Hypothalamus (tissue), 51 donors: ENCODE measurements around the gene RAD23B.

ENCODE experiments used
- DNase-seq, 51 donors: peaks; one replicate each; lab custom pipeline; 2025; lab: John Stamatoyannopoulos, UW

Gene RAD23B

DNA sequence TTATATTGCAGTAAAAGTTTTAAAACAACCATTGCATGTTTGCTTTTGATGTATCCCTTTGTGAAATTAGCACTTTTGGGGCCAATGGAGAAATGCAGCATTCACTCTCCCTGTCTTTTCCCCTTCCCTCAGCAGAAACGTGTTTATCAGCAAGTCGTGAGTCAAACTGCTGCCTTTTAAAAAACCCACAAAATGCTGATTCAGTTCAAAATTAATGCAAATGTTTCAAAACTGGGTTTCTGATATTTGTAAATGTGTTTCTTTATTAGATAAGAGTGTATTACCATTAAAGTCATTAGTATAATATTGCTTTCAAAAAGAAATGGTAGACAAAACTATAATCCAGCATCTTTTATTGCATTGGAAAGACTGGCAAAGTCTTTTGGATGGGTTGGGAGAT is 47.3 kb downstream of the RAD23B start:
- DNase-seq, result no peak

DNA sequence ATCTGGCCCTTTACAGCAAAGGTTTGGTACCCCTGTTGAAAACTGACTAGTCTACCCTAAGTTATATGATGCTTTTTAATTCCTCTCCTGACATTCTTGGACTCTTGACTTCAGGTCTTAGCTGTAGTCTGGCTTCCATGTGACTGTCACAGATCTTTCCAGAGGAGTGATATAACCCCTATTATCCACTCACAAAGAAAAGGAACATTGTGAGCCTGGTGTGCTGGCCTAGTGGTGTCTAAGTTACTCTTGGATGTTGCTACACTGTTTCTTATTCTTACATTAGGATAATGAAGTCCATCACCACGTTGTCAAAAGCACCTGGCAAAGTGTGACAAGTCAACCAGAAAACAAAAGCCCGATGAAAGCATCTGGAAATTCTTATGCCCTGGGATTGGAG is 49.8 kb downstream of the RAD23B start:
- DNase-seq, result no peak

DNA sequence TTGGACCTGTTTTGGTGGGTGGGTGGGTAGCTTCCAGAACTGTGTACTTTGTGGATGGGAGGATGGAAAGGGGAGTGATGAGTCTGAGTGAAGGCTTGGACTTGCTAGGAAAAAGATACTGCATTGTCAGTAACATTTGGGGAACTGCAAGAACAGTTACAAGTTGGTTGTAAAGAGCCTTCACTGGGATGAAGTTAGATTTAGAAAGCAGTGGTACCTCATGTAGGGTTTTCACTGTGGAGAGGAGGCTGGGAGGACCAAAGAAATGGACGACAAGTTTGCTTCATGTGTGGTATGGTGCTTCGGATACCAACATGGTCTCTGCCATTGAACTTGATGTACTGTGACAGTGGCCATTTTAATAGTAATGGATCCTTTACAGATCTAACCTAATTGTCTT is 50.3 kb downstream of the RAD23B start:
- no peak for DNase-seq

DNA sequence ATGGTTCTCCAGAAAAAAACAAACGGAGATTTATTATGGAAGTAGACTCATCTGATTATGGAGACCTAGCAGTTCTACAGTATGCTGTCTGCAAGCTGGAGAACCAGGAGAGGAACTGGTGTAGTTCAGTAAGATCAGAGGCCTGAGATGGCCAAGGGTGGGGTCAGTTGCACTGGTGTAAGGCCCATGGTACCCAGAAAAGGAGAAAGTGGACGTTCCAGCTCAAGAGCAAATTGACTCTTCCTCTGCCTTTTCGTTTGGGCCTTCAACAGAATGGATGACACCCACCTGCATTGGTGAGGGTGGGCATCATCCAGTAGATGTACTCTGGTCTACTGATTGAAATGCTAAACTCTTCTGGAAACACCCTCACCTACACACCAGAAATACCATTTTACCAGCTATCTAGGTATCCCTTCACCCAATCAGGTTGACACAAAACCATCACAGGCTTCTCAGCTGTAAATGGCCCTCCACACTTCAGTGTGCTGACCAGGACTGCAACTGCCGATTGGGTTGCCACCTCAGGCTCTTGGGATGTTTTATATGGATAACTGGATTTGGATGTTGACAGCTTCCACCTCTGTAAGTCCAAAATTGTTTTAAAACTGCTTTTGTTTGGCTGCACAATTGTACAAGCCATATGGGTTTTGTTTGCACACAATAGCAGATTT is 51.2 kb downstream of the RAD23B start:
- no peak for DNase-seq

DNA sequence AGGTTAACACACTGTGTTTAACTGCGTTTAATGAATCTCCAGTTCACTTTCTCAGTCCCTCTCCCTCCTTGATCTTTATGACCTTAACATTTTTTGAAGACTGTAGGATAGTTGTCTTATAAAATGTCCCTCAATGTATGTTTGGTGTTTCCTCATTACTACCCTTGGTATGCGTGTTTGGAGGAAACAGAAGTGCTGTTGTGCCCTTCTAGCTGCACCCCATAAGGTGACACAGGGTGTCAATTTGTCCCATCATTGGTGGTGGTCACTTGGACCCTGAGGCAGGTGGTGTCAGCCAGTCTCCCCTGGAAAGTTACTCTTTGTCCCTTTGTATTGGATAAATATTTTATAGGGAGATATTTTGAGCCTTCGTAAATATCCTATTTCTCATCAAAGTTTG is 52.3 kb downstream of the RAD23B start:
- DNase-seq, result no peak

DNA sequence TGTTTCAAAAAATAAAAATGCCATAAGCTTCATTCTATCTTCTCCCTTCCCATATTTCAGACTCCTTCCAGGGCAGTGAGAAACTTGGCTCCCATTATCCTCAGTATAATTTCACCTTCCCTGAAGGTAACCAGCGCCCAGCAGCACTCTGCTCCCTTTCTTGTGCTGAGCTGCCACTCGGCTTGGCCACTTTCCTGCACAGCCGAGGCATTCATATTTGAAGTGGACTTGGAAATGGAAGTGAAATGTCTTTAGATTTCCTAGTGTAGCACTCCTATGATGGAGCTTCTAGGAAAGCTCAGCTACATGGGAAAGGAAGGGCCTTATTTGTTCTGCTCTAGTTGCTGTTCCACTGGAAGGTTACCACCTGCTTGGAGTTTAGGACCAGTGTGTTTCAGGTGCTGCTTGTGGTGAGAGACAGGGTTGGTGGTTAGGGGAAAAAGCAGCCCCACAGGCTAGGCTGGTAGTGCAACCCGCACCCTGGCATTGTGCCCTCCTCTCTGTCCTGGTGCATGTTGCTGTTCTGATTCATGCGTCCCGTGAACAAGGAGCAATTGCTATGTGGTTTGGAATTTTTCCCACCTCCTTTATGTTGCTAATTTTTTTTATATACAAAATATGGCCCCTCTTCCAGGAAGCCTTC is 53.8 kb downstream of the RAD23B start:
- peak in 9 of 51 donors; percentile 4 to 45 (median 11) for DNase-seq

DNA sequence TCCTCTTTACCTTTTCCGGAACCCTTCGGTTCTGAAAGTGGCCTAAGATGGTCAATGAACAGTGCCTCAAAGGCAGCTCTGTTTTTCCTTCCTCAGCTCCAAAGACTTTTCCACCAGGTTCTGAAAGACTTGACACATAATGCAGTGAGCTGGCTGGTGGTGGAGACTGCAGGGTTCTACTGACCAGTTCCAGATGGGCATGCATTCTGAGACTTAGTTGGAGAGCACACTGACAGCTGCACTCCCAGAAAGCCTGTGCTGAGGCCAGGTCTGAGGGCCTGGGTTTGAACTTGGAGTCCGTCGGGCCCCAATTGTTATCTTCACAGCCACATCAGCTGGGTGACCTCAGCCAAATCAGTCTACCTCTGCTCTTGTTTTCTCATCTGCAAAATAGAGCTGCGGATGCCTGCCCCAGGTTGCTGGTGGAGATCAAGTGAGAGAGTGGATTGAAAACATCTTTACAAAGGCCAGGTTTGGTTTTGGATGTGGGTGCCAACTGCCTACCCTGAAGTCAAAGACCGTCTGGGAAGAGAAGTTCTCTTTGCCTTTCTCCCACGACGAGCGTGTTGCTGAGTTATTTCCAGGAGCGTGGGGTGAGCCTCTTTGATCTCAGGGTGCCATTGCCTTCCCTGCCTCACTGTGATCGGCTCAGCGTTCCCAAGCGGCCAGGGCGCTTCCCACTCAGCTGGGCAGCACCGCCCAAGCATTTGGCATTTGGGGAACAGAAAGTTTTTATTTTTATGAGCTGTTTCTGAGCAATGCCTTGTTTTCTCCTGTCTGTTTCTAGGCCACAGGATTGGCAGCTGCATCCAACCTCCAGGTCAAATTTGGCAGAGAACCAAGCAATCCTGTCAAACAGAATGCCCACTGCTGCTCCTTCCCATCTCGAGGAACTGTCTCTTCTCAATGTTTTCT is 54.9 kb downstream of the RAD23B start:
- DNase-seq, result peak in 10 of 51 donors; percentile 3 to 29 (median 11)

DNA sequence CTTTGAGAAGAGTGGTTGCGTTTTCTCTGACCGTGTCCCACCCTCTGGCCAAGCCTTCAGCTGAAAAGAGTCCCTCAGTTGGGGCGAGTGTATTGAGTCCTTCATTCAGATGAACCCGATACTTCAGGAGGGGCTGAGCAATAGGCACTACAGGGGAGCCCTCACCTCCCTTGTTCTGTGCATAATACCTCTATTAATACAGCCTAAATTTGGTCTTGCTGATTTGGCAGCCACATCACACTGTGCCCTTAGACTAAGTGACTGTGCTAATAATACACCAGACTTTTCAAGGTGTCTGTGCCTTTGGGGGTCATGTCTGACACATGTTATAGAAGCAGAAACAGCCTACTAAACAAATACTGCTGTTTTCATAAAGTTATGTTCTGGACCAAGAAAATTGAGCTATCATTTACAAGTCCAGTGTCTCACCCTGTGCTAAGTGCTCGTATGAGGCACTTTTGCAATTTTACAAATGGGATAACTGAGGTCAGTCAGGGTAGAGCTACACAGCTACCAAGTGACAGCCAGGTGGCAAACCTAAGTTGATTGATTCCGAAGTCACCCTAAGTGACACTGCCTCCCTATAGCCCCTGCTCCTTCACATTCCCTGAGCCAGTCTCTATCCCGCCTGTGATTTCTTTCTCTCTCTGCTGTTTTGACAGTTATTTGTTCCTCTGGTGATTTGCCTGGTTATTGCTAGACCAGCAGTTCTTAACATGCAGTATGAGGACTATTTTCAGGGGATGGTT is 56.0 kb downstream of the RAD23B start:
- DNase-seq, result peak in 1 of 51 donors; percentile 2

DNA sequence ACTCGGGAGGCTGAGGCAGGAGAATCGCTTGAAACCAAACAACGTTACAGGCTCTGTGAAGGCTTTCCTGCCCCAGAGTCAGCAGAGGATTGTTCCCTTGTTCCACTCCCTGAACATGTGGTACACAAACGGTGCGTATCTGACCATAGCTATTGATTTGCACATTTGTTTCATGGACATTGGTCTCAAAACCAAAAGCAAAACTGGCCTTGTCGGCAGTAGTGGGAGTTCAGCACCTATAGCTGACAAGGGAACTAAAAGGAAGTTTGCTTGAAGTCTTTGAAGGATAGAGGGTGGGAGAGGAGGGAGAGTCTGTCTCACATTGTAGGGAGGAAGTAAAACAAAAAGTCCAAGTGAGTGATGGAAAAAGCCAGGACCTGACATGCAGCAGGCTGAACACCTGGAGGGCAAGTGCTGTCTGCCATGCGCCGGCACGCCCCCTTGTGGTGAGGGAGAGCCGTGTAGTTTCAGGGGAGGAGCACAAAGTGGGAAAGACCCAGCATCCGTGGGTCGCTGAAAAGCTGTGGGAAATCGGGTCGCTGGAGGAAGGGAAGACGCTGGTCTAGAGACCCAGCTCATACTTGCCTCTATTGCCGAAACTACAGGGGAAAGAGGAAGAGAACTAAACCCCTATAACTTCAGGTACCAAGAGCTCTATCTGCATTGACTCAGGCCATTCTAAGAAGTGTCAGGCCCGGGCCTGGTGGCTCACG is 58.0 kb downstream of the RAD23B start:
- DNase-seq, result peak in 42 of 51 donors; percentile 6 to 76 (median 36)

DNA sequence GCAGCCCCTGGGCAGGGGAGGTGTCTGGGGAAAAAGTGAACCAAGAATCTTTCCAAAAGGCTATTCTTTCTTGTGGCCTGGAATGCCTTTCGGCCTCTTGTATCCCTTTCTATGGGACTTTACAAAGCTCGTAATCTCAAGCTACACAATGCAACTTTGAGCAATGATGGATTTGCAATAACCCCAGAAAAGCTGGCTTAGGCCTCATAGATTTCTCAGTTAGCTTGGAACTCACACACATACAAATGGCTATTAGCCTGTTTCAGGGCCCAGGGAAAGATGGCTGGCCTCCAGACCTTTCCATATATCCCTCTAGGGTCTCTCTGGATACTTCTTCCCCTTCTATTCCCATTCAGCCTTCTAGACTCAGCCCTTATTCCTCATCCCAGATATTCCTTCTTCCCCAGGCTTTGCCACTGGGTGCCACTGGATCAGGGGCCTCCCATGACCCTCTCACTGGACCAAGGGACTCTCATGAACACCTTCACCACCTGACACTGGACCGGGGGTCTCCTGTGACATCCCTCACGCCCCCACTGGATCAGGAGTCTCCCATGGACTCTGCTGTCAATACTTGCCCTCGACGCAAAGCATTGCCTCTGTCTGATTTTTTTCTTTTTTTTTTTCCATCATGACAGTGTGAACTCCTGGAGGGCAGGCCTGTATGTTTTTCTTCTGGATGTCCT is 59.5 kb downstream of the RAD23B start:
- no peak for DNase-seq

DNA sequence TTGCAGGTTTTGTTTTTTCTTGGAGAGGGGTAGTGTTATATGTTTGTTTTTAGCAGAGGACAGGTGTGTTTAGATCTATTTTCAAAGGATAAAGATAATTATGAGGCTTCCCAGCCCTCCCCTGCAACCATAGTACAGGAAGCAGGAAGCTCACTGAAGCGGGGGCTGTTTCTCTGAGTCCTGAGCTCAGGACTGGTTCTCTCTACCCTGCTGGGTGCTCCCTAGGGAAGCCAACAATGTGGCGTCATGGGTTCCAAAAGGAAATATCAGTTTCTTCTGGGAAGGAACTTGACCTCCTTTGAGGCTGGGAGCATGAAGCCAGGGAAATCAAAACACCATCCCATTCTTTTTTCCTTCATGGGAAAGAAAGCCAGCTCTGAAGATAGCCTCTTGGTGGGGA is 62.2 kb downstream of the RAD23B start:
- DNase-seq, result no peak

DNA sequence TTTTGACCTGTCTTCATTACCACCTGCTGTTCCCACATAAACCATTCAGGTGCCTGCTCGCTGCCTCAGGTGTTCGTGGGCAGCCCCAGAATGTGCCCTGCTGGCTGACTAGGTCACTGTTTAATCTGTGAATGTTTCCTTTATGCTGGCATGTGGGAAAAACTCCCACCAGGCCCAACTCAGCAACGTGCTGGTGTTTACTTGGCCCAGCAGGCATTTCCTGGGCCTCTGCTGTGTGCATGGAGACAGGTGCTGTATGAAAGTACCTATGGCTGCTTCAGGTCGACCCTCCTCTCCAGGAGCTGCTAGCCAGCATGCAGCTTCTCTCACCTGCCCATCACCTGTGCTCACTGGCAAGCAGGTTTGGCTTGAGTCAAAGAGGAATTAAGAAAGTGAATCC is 65.8 kb downstream of the RAD23B start:
- no peak for DNase-seq

DNA sequence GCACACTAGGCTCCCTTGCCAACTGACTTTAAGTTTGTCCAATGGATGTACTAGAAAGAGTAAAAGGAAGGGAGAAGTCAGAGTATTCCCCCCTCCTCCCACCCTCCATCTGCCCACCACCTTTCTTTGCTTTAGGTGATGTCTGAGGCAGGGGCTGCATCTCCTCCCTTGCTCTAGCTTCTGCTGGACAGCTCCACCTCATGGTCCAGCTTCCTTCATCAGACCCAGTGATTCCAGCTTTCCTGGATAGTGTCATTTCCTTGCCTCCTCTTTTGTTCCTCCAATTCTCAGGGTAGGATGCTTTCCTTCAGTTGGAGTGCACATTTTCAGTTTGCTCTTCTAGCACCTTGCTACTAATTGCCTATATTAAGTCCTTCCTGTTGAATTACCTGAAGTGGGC is 67.4 kb downstream of the RAD23B start:
- no peak for DNase-seq

DNA sequence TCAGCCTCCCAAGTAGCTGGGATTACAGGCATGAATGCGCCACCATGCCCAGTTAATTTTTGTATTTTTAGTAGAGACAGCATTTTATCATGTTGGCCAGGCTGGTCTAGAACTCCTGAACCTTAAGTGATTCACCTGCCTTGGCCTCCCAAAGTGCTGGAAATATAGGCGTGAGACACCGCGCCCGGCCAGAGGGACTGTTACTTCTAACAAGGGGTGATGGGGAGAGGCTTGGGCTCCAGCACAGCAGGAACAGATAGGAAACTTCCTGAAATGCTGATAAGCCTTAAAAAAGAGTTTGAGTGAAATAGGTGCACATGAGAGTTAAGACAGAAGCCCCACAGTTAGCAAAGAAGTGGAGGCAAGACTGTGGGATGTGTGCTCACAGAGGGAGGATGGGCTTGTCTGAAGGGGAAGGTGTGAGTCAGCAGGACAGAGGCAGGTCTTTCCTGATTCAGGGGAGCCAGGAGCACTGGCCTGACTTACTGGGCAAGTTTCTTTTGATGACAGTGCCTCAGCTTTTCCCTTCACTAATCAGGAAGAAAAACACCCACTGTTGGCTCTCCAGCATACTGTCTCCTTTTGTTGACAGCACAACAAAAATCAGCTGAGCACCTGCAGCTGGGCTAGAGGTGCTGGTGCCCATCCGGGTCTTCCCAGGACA is 68.4 kb downstream of the RAD23B start:
- DNase-seq, result no peak

DNA sequence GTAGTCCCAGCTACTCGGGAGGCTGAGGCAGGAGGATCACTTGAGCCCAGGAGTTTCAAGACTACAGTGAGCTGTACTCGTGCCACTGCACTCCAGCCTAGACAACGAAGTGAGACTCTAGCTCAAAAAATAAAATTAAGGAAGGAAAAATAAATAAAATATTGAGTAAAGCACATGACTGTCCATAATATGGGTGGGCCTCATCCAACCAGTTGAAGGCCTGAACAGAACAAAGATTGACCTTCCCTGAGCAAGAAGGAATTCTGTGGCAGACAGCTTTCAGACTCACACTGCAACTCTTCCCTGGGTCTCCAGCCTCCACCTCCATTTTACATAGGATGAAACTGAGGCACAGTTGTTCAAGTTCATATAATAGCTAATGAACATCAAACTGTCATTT is 72.3 kb downstream of the RAD23B start:
- DNase-seq, result no peak

DNA sequence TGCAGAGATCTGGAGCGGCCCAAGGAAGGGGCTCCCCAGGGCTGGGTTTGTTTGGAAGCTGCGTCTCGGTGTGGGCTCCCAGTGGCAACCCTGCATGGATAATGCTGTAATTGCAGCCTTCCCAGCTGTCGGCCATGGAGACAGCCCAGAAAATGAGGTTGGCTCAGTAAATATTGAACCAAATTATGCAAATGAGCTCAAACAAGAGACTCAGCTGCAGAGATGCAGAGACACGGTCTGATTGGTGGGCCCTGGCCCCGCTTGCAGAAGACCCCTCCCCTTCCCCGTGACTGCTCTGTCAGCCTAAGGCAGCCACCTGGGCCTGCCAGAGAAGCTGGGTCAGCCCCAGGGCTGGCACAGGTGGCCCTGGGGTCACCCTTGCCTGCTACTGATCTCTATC is 75.9 kb downstream of the RAD23B start:
- no peak for DNase-seq

DNA sequence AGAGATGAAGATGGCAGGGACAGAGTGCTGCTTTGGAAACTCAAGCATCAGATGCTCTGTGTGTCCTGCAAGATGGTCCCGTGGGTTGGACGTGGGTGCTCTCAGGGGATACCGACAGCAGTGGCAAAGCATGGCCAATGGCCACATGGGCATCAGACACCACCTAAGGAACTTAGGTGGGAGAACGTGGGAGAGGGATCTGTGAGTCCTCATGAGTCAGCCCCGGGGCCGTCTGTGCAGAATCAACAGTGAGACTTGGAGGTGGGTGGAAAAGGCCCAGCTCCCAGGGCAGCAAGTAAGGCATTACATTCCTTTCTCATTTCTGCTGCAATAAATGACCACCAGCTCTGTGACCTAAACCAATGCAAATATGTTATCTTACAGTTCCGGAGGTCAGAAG is 77.0 kb downstream of the RAD23B start:
- peak in 1 of 51 donors; percentile 48 for DNase-seq

DNA sequence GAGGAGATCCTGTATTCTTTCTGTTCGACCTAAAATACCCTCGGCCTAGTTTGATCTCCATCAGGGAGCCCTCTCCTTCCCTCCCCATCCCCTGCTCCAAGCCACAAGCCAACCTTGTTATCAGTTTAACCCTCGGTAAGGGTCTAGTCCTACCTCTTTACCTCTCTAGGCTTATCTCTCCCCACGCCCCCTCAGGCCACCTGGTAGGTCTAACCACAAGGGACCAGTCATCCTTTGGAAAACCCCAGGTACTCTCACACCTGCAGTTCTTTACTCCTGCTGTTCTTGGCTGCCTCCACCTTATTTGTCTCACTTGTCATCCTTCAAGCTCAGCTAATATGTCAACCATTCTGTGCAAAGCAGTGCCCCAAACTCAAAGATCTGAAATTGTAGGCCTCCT is 78.7 kb downstream of the RAD23B start:
- DNase-seq, result no peak

DNA sequence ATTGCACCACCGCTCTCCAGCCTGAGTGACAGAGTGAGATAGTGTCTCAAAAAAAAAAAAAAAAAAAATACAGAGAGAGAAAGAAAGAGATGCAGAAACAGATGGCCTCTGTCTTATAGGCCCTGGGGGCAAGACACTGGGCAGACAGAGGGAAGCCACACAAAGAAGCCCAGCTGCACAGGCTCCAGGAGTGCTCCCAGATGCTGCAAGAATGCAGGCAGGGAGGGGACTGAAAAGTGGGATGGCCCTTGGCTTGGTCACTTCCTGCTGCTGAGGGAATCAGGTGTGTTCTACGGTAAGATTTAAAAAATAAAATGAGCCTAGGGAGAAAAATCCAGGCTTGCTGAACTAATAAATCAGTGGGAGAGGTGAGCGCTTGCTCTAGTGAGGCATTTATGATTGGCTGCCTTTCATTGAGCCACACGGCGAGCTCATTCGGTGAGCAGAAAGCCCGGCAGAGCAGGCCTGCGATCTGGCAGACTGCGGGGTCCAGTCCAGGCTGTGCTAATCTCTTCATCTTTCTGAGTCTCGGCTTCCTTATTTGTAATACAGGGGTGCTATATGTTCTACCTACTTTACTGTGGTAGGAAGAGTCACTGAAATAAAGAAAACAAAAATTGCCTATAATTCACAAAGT is 80.6 kb downstream of the RAD23B start:
- no peak for DNase-seq
